A549 treated with AZD9567 at 1 μM for 4 hours (cell line): ENCODE results near the gene RPL6. TPM values are rescaled to one million over a fixed set of nuclear protein-coding genes. Genes with fewer than 3 reads are reported as not detected.

Experiments used
- total RNA-seq: library from RNA; stranded (reverse); fragments of 200-300 nt; extraction: Qiagen RNA extraction; gene quantifications from 5 replicates; pipeline ENCODE4 v1.2.3, GENCODE V29; 2022; ENCODE audit not compliant: insufficient read depth

RPL6 gene
- total RNA-seq = 2,076 to 2,701 TPM (median 2,137 TPM) in 5 replicates

DNA sequence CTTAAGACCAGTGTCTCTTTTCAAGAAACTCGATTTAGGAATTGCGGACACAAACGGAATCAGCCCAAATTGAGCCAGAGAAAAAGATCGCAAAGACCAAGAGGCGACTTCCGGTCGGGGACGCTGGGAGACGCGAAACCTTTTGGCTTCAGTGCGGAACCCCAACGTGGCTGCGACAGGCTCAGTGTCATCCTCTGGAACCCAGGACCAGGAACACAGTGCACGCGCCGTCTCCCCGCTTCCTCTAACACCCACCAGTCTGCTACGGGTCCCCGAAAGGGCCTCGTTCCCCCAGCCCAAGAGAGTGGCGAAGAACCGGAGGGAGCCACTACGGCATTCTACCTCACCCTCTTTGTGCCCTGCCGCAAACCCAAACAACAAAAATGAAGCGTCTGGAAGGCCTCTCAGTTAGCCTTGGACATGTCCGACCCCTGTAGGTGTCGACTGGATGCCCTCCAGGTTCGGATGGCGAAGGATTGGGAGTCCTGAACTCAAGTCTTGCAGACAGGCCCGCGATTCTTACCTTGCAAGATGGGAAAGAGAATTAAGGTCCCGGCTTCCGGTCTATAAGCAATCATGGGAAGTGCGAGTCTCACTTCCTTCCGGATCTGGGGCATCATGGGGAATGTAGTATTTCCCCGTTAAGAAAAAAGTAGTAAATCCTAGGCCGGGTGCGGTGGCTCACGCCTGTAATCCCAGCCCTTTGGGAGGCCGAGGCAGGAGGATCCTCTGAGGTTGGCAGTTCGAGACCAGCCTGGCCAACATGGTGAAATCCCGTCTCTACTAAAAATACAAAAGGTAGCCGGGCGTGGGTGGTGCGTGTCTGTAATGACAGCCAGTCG lies at the start of gene RPL6:
Gene RPL6, minus strand, starts transcription at position 542 of the 842 bp plus-strand sequence. CDS start 949 bp downstream, outside the sequence.

DNA sequence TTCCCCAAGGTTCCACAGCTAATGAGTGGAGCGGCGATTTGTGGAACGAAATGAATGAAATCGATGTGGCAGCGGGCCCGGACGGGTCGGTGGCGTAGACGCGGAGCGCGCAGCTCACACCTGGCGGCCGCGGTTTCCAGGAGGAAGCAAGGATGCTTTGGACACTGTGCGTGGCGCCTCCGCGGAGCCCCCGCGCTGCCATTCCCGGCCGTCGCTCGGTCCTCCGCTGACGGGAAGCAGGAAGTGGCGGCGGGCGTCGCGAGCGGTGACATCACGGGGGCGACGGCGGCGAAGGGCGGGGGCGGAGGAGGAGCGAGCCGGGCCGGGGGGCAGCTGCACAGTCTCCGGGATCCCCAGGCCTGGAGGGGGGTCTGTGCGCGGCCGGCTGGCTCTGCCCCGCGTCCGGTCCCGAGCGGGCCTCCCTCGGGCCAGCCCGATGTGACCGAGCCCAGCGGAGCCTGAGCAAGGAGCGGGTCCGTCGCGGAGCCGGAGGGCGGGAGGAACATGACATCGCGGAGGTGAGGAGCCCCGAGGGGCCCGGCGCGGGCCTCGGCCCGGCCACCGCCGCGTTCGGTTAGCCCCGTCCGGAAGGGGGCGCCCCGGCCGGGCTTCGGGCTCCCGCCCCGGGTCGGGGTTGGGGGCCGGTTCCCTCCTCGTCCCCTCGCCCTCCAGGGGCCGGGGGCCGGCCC lies 9.3 kb upstream of the RPL6 start, which contains the start of gene PTPN11:
Gene PTPN11, plus strand, starts transcription at position 340 of the 689 bp plus-strand sequence. Its CDS starts 165 bp downstream, at position 505.

DNA sequence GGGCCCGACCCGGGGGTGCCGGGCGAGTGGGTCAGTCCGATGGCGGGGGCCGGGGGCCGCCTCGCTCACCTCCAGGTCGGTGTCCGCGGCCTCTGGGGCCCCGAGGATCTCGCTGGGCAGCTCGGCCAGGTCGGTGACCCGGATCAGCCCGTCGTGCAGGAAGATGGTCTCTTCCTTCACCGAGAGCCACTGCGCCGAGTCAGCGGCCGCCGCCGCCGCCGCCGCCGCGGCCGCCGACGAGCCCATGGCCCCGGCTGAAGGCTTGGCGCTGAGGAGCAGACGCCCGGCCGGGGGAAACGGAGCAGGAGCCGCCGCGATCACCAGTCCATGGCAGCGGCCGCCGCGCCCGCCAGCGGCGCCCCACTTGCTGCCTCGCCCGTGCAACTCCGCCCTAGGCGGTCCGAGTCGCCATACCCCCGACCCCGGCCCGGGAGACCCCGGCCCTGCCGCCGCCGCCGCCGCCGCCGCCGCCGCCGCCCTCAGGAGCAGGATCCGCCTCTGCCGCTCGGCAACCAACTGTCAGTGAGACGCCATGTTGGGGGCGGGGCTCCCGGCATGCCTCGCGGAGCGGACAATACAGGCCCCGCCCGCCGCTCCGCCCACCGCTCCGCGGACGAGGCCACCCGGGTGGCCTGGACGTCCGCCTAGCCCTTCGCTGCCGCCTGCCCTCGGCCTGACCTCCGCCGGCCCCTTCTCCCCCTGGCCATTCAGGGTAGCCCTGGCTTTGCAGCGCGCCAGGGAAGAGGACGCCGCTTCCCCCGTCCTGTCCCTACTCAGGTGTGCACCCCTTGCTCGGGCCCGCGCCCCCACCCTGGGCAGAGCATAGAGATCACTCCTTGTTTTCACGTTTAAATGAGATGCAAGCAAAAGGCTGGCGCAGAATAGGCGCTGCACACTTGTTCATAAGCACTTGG lies 27.3 kb downstream of the RPL6 start, which contains the start of gene HECTD4:
Gene HECTD4, minus strand, starts transcription at position 549 of the 914 bp plus-strand sequence. Its CDS starts 303 bp downstream, at position 246.

Other genes starting within 250 kb of the RPL6 start
- gene HECTD4, start 27.2 kb downstream of the RPL6 start, total RNA-seq = 8.7 to 14.7 TPM (median 14.2 TPM) in 5 replicates
- 41.7 to 64.6 TPM (median 54.4 TPM) in 5 replicates for gene PTPN11, start 9.3 kb upstream of the RPL6 start, total RNA-seq